Measurements from ENCODE around the gene DNAH14.
"Not testable (repeated sequence)": the region's sequence is repeated elsewhere in the genome, so short reads cannot be mapped to it uniquely, and the experiment has no call there.

DNAH14 gene

DNA sequence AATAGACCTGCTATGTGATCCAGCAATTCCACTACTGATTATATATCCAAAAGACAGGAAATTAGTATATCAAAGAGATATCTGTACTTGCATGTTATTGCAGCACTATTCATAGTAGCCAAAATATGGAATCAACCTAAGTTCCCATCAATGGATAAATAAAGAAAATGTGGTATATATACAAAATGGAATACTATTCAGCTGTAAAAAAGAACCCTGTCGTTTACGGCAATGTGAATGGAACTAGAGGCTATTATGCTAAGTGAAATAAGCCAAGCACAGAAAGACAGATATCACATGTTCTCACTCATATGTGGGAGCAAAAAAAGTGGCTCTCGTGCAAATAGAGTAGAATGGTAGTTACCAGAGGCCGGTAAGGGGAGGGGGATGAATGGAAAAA lies 9.2 kb downstream of the DNAH14 start:
- Histone ChIP-seq H3K9me3 (ENCODE audit: insufficient read depth, low read length) (peaks cover 56% of the 10 kb centered on the region), H3K4me1 (ENCODE audit: insufficient read depth, insufficient read length) (no peaks in the 10 kb centered on the region), H3K36me3 (ENCODE audit: insufficient read depth, insufficient read length, low read length) (no peaks in the 10 kb centered on the region), H3K27me3 (ENCODE audit: insufficient read depth, insufficient read length) (no peaks in the 10 kb centered on the region), H3K4me3 (ENCODE audit: insufficient read length, low read depth) (no peak overlapping the region), H3K9ac (ENCODE audit: insufficient read length, low read depth) (no peak overlapping the region)
- DNase-seq (ENCODE audit: low read depth, low spot score), result no peak
- no peak for TF ChIP-seq YY1 (IDR thresholded peaks at IDR 0.05; ENCODE audit: insufficient read depth, insufficient read length)
- no peak for TF ChIP-seq ZNF274 (IDR thresholded peaks at IDR 0.05; ENCODE audit: low read depth, low read length)
- TF ChIP-seq SUZ12 (IDR thresholded peaks at IDR 0.05; ENCODE audit: extremely low read depth, insufficient read depth, insufficient read length), result no peak

DNA sequence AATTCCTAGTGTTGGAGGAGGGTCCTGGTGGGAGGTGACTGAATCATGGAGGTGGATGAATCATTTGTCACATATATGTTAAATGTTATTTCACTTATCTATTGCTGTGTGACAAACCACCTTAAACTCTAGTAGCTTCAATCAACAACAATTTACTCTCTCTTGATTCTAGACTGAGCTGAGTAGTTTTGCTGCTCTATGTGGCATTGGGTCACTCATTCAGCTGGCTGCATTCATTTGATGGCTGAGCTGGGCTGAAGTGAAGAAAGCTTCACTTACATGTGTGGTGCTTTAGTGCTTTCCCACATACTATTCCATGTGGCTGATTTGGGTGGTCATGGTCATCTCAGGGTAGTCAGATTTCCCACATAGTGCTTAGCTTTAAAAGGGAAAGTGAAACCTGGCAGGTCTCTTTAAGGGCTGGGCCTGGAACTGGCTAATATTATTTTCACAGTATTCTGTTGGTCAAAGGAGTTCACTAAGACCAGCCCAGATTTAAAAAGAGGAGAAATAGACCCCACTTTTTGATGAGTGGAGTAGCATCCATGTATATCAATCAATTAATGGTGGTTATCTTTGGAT lies 10.5 kb downstream of the DNAH14 start:
- Histone ChIP-seq H3K27me3 (ENCODE audit: insufficient read depth, insufficient read length) (no peaks in the 10 kb centered on the region), H3K4me1 (ENCODE audit: insufficient read depth, insufficient read length) (no peaks in the 10 kb centered on the region), H3K4me3 (ENCODE audit: insufficient read length, low read depth) (no peak overlapping the region), H3K9ac (ENCODE audit: insufficient read length, low read depth) (no peak overlapping the region), H3K9me3 (ENCODE audit: insufficient read depth, low read length) (peaks cover 43% of the 10 kb centered on the region), H3K36me3 (ENCODE audit: insufficient read depth, insufficient read length, low read length) (no peaks in the 10 kb centered on the region)
- TF ChIP-seq ZNF274 (IDR thresholded peaks at IDR 0.05; ENCODE audit: low read depth, low read length) (no peak), SUZ12 (IDR thresholded peaks at IDR 0.05; ENCODE audit: extremely low read depth, insufficient read depth, insufficient read length) (no peak), YY1 (IDR thresholded peaks at IDR 0.05; ENCODE audit: insufficient read depth, insufficient read length) (no peak)
- DNase-seq (ENCODE audit: low read depth, low spot score), result no peak

DNA sequence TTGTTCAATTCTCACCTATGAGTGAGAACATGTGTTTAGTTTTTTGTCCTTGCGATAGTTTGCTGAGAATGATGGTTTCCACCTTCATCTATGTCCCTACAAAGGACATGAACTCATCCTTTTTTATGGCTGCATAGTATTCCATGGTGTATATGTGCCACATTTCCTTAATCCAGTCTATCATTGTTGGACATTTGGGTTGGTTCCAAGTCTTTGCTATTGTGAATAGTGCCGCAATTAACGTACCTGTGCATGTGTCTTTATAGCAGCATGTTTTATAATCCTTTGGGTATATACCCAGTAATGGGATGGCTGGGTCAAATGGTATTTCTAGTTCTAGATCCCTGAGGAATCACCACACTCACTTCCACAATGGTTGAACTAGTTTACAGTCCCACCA lies 11.3 kb downstream of the DNAH14 start:
- not testable (repeated sequence) for H3K9ac ChIP-seq (ENCODE audit: insufficient read length, low read depth); H3K27me3 ChIP-seq (ENCODE audit: insufficient read depth, insufficient read length); DNase-seq (ENCODE audit: low read depth, low spot score); H3K4me1 ChIP-seq (ENCODE audit: insufficient read depth, insufficient read length); H3K4me3 ChIP-seq (ENCODE audit: insufficient read length, low read depth); H3K36me3 ChIP-seq (ENCODE audit: insufficient read depth, insufficient read length, low read length)
- peaks cover 35% of the 10 kb centered on the region for H3K9me3 ChIP-seq (ENCODE audit: insufficient read depth, low read length)

DNA sequence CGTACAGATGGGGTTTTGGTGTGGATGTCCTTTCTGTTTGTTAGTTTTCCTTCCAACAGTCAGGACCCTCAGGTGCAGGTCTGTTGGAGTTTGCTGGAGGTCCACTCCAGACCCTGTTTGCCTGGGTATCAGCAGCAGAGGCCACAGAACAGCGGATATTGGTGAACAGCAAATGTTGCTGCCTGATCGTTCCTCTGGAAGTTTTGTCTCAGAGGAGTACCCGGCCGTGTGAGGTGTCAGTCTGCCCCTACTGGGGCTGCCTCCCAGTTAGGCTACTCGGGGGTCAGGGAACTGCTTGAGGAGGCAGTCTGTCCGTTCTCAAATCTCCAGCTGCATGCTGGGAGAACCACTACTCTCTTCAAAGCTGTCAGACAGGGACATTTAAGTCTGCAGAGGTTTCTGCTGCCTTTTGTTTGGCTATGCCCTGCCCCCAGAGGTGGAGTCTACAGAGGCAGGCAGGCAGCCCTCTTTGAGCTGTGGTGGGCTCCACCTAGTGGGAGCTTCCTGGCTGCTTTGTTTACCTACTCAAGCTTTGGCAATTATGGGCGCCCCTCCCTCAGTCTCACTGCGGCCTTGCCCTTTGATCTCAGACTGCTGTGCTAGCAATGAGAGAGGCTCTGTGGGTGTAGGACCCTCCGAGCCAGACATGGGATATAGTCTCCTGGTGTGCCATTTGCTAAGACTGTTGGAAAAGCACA lies 16.3 kb downstream of the DNAH14 start:
- not testable (repeated sequence) for H3K36me3 ChIP-seq (ENCODE audit: insufficient read depth, insufficient read length, low read length); H3K9ac ChIP-seq (ENCODE audit: insufficient read length, low read depth); H3K4me3 ChIP-seq (ENCODE audit: insufficient read length, low read depth); H3K9me3 ChIP-seq (ENCODE audit: insufficient read depth, low read length); H3K4me1 ChIP-seq (ENCODE audit: insufficient read depth, insufficient read length); H3K27me3 ChIP-seq (ENCODE audit: insufficient read depth, insufficient read length)
- peak; percentile 76 for DNase-seq (ENCODE audit: low read depth, low spot score)

DNA sequence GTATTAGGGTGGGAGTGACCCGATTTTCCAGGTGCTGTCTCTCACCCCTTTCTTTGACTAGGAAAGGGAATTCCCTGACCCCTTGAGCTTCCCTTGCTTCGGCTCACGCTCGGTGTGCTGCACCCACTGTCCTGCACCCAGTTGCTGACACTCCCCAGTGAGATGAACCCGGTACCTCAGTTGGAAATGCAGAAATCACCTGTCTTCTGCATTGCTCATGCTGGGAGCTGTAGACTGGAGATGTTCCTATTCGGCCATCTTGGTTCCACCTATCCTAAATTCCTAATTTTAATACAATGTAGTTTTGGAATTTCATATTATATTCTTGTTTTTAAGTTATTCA lies 16.8 kb downstream of the DNAH14 start:
- H3K9ac ChIP-seq (ENCODE audit: insufficient read length, low read depth); DNase-seq (ENCODE audit: low read depth, low spot score); H3K9me3 ChIP-seq (ENCODE audit: insufficient read depth, low read length); H3K27me3 ChIP-seq (ENCODE audit: insufficient read depth, insufficient read length); H3K36me3 ChIP-seq (ENCODE audit: insufficient read depth, insufficient read length, low read length); H3K4me3 ChIP-seq (ENCODE audit: insufficient read length, low read depth); H3K4me1 ChIP-seq (ENCODE audit: insufficient read depth, insufficient read length): not testable (repeated sequence)

DNA sequence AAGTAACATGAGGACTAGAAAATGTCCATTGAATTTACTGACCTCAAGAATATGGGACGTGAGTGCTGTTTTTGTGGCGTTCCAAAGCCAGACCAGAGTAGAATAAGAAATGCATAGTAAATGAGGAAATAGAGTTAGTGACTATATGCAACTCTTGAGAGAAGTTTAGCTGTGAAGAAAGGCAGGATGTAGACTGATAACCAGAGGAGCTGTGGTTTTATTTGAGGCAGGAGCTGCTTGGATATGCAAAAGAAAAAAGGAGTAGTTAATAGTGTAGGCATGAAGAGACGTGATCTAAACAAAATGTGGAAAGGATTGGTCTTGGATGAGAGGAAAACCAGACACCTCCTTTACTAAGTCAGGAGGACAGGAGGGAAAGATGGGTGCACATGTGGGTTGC lies 28.2 kb downstream of the DNAH14 start:
- H3K4me1 ChIP-seq (ENCODE audit: insufficient read depth, insufficient read length), result no peaks in the 10 kb centered on the region
- H3K9me3 ChIP-seq (ENCODE audit: insufficient read depth, low read length), result no peaks in the 10 kb centered on the region
- no peak overlapping the region for H3K9ac ChIP-seq (ENCODE audit: insufficient read length, low read depth)
- no peak for DNase-seq (ENCODE audit: low read depth, low spot score)
- H3K27me3 ChIP-seq (ENCODE audit: insufficient read depth, insufficient read length), result no peaks in the 10 kb centered on the region
- TF ChIP-seq SUZ12 (IDR thresholded peaks at IDR 0.05; ENCODE audit: extremely low read depth, insufficient read depth, insufficient read length) (no peak), YY1 (IDR thresholded peaks at IDR 0.05; ENCODE audit: insufficient read depth, insufficient read length) (no peak), ZNF274 (IDR thresholded peaks at IDR 0.05; ENCODE audit: low read depth, low read length) (no peak)
- H3K36me3 ChIP-seq (ENCODE audit: insufficient read depth, insufficient read length, low read length), result peaks cover 49% of the 10 kb centered on the region
- no peak overlapping the region for H3K4me3 ChIP-seq (ENCODE audit: insufficient read length, low read depth)

DNA sequence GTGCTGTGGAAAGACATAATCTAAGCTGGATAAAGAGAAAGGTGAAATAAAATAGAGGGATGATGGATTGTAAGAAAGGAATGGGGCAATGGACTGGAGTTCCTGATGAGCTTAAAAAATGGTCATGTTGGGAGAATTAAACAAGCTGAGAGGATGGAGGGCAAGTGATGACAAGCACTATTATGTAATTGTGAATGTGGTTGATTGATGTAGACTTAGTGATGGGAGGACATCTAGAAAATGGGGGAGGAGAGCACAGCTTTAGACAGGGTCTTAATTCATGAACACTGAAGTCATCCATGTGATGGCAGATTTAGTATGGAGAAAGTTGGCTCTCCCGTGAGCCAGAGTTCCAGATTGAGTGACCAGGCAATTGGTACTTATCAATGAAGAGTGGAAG lies 29.0 kb downstream of the DNAH14 start:
- Histone ChIP-seq H3K4me3 (ENCODE audit: insufficient read length, low read depth) (no peak overlapping the region), H3K27me3 (ENCODE audit: insufficient read depth, insufficient read length) (no peaks in the 10 kb centered on the region), H3K36me3 (ENCODE audit: insufficient read depth, insufficient read length, low read length) (peaks cover 48% of the 10 kb centered on the region), H3K9me3 (ENCODE audit: insufficient read depth, low read length) (no peaks in the 10 kb centered on the region), H3K4me1 (ENCODE audit: insufficient read depth, insufficient read length) (no peaks in the 10 kb centered on the region), H3K9ac (ENCODE audit: insufficient read length, low read depth) (no peak overlapping the region)
- no peak for TF ChIP-seq SUZ12 (IDR thresholded peaks at IDR 0.05; ENCODE audit: extremely low read depth, insufficient read depth, insufficient read length)
- no peak for TF ChIP-seq YY1 (IDR thresholded peaks at IDR 0.05; ENCODE audit: insufficient read depth, insufficient read length)
- no peak for TF ChIP-seq ZNF274 (IDR thresholded peaks at IDR 0.05; ENCODE audit: low read depth, low read length)
- DNase-seq (ENCODE audit: low read depth, low spot score), result no peak

DNA sequence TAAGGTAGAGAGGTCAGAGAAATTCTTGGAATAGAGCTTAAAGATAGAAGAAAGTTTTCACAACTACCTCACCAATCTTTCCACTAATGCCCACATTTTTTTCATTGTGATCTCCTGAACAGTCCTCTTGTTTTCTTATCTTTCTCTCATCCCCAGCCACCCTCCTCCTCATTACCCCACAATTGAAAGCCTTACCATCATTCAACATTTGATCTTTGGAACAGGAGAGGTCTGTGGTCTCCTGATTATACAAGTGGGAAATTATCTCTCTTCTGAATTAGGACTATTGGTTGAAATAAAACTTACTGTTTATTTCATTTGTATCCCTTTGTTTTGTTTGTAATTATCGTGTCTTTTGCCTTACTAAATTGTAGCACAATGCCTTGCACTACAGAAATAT lies 29.6 kb downstream of the DNAH14 start:
- peaks cover 48% of the 10 kb centered on the region for H3K36me3 ChIP-seq (ENCODE audit: insufficient read depth, insufficient read length, low read length)
- H3K27me3 ChIP-seq (ENCODE audit: insufficient read depth, insufficient read length), result no peaks in the 10 kb centered on the region
- no peaks in the 10 kb centered on the region for H3K9me3 ChIP-seq (ENCODE audit: insufficient read depth, low read length)
- no peak overlapping the region for H3K9ac ChIP-seq (ENCODE audit: insufficient read length, low read depth)
- H3K4me1 ChIP-seq (ENCODE audit: insufficient read depth, insufficient read length), result no peaks in the 10 kb centered on the region
- no peak overlapping the region for H3K4me3 ChIP-seq (ENCODE audit: insufficient read length, low read depth)
- no peak for TF ChIP-seq ZNF274 (IDR thresholded peaks at IDR 0.05; ENCODE audit: low read depth, low read length)
- no peak for TF ChIP-seq SUZ12 (IDR thresholded peaks at IDR 0.05; ENCODE audit: extremely low read depth, insufficient read depth, insufficient read length)
- no peak for TF ChIP-seq YY1 (IDR thresholded peaks at IDR 0.05; ENCODE audit: insufficient read depth, insufficient read length)
- no peak for DNase-seq (ENCODE audit: low read depth, low spot score)

Measured in NT2/D1 (cell line).